ENCODE results near the gene PNPLA5. TPM values are rescaled to one million over a fixed set of nuclear protein-coding genes. Genes with fewer than 3 reads are reported as not detected.

Gene PNPLA5
- polyA plus RNA-seq, 4 donors, result 0.06 to 0.16 (median 0.13) TPM; not detected in 1

GRCh38 chr22:43843783-43844530, 47.9 kb downstream of the PNPLA5 start:
- DNase-seq (ENCODE audit: low read depth in 4 of 4, low spot score in 2 of 4), result no peak

- DNase-seq (ENCODE audit: low read depth in 4 of 4, low spot score in 2 of 4), result no peak
Measured at GRCh38 chr22:43841742-43842141, 50.1 kb downstream of the PNPLA5 start.

GRCh38 chr22:43840851-43841250, 51.0 kb downstream of the PNPLA5 start:
- no peak for DNase-seq (ENCODE audit: low read depth in 4 of 4, low spot score in 2 of 4)

- DNase-seq (ENCODE audit: low read depth in 4 of 4, low spot score in 2 of 4), result no peak
Measured at GRCh38 chr22:43840431-43840830, 51.4 kb downstream of the PNPLA5 start.

GRCh38 chr22:43839781-43840180, 52.0 kb downstream of the PNPLA5 start:
- DNase-seq (ENCODE audit: low read depth in 4 of 4, low spot score in 2 of 4), result no peak

GRCh38 chr22:43838571-43839307, 53.1 kb downstream of the PNPLA5 start:
- no peak for DNase-seq (ENCODE audit: low read depth in 4 of 4, low spot score in 2 of 4)

- no peak for DNase-seq (ENCODE audit: low read depth in 4 of 4, low spot score in 2 of 4)
Measured at GRCh38 chr22:43838161-43838560, 53.7 kb downstream of the PNPLA5 start.

GRCh38 chr22:43837666-43838065, 54.1 kb downstream of the PNPLA5 start:
- DNase-seq (ENCODE audit: low read depth in 4 of 4, low spot score in 2 of 4), result no peak

GRCh38 chr22:43835736-43836135, 56.1 kb downstream of the PNPLA5 start:
- no peak for DNase-seq (ENCODE audit: low read depth in 4 of 4, low spot score in 2 of 4)

- DNase-seq (ENCODE audit: low read depth in 4 of 4, low spot score in 2 of 4), result peak in 1 of 4 donors; percentile 24
Measured at GRCh38 chr22:43835166-43835565, 56.6 kb downstream of the PNPLA5 start.

- no peak for DNase-seq (ENCODE audit: low read depth in 4 of 4, low spot score in 2 of 4)
Measured at GRCh38 chr22:43833286-43834240, 58.2 kb downstream of the PNPLA5 start.

- no peak for DNase-seq (ENCODE audit: low read depth in 4 of 4, low spot score in 2 of 4)
Measured at GRCh38 chr22:43832393-43833265, 59.2 kb downstream of the PNPLA5 start.

GRCh38 chr22:43831561-43832392, 60.0 kb downstream of the PNPLA5 start:
- DNase-seq (ENCODE audit: low read depth in 4 of 4, low spot score in 2 of 4), result no peak

- DNase-seq (ENCODE audit: low read depth in 4 of 4, low spot score in 2 of 4), result no peak
Measured at GRCh38 chr22:43830931-43831560, 60.8 kb downstream of the PNPLA5 start.

GRCh38 chr22:43829904-43830851, 61.6 kb downstream of the PNPLA5 start:
- no peak for DNase-seq (ENCODE audit: low read depth in 4 of 4, low spot score in 2 of 4)

All from left renal cortex interstitium (tissue), 4 donors.